ENCODE data around the gene MRPL11.

The MRPL11 gene

DNA sequence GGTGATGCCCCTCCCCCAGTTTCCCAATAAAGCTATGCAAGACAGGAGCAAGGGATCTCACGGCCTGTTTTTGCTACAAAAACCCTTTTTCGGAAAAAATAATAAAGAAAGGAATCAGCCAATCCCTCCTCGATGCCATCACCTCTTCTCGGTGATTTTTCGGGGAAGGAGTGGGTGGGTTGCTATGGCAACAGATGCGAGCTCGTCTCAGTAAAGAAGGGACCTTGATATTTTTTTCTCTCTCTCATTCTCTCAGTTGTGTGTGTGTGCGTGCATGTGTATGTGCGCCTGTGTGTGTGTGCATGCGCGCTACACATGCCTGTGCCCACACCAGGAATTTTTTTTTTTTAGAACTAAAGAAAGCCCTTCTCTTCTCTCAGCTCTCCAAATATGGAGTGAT is 21.6 kb downstream of the MRPL11 start:
- no peak for TF ChIP-seq CTCF (IDR thresholded peaks at IDR 0.05; ENCODE audit: low read depth, low read length, missing control alignments)
- DNase-seq (ENCODE audit: low read depth), result no peak
- H3K4me3 ChIP-seq (ENCODE audit: low read depth, low read length), result no peak overlapping the region

GRCh38 chr11:66415423-66415822 is 23.2 kb downstream of the MRPL11 start:
- TF ChIP-seq CTCF (IDR thresholded peaks at IDR 0.05; ENCODE audit: low read depth, low read length, missing control alignments), result no peak
- no peak overlapping the region for H3K4me3 ChIP-seq (ENCODE audit: low read depth, low read length)
- DNase-seq (ENCODE audit: low read depth), result no peak

DNA sequence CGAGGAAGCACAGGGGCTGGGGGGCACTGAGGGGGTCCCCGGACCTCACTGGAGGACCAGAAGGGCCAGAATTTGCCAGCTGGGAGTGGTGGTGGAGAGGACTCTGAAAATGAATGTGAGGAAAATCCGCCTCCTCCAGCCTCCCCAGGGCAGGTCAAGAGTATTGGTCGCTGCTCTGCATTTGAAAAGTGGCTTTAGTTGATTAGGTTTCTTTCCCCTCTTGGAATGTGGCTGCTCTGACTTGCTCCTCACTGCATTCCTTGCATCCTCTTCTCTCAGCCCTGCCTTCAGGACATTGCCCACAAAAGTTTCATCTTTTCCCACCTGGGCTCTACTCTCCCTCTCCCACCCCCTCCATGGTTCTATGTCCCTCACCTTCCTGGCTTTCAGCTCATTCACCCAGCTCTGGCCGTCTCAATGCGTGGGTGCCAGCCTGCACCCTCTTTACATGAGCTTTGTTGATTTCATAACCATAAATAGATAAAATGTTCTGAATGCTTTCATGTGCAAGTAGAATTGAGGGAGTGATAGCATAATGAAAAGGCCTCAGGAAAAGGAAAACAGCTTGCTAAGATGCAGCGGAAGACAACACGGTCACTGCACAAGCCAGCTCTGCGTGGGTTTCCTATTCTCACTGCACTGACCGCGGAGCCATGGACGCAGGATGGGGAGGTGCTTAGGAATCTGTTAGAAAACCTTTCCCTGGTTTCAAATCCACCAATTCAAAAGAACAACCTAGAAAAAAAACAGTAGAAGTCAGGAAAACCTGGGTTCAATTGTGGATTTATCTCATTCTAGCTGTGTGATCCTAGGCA is 24.3 kb downstream of the MRPL11 start:
- H3K4me3 ChIP-seq (ENCODE audit: low read depth, low read length), result no peak overlapping the region
- no peak for TF ChIP-seq CTCF (IDR thresholded peaks at IDR 0.05; ENCODE audit: low read depth, low read length, missing control alignments)

GRCh38 chr11:66413167-66413566 is 25.5 kb downstream of the MRPL11 start:
- no peak overlapping the region for H3K4me3 ChIP-seq (ENCODE audit: low read depth, low read length)
- DNase-seq (ENCODE audit: low read depth), result no peak
- no peak for TF ChIP-seq CTCF (IDR thresholded peaks at IDR 0.05; ENCODE audit: low read depth, low read length, missing control alignments)

More for the DNA sequence above, 24.3 kb downstream of the MRPL11 start:
- no peak for DNase-seq (ENCODE audit: low read depth)

DNA sequence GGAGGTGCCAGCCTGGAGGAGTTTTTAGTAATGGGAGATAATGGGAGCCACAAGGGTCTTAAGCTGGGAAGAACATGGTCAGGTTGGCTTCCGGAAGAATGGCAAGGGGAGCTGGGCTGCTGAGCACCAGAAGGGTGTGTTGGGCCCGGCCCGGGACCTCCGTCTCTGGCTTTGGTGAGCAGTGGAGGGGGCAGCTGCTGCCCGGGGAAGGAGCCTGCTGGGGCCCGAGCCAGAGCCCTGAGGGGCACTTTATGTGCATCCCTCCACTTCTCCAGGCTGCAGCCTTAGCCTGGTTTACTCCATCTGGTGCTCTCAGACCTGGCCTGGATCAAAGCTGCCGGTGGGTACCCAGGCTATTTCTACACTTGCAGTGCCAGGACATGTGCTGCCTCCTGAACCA is 26.5 kb downstream of the MRPL11 start:
- TF ChIP-seq CTCF (IDR thresholded peaks at IDR 0.05; ENCODE audit: low read depth, low read length, missing control alignments), result no peak
- no peak for DNase-seq (ENCODE audit: low read depth)
- H3K4me3 ChIP-seq (ENCODE audit: low read depth, low read length), result no peak overlapping the region

GRCh38 chr11:66411323-66411722 is 27.3 kb downstream of the MRPL11 start:
- TF ChIP-seq CTCF (IDR thresholded peaks at IDR 0.05; ENCODE audit: low read depth, low read length, missing control alignments), result no peak
- H3K4me3 ChIP-seq (ENCODE audit: low read depth, low read length), result no peak overlapping the region
- DNase-seq (ENCODE audit: low read depth), result no peak

- H3K4me3 ChIP-seq (ENCODE audit: low read depth, low read length), result no peak overlapping the region
- DNase-seq (ENCODE audit: low read depth), result no peak
- no peak for TF ChIP-seq CTCF (IDR thresholded peaks at IDR 0.05; ENCODE audit: low read depth, low read length, missing control alignments)
Measured at GRCh38 chr11:66410191-66410590, 28.5 kb downstream of the MRPL11 start.

All from GM12864 (cell line).